ENCODE measurements around the gene KRT71. TPM values are rescaled to one million over a fixed set of nuclear protein-coding genes. Genes with fewer than 3 reads are reported as not detected.
"Not testable (repeated sequence)": the region's sequence is repeated elsewhere in the genome, so short reads cannot be mapped to it uniquely, and the experiment has no call there.

Gene KRT71
- total RNA-seq (ENCODE audit: low replicate concordance), result not detected in 2 replicates

GRCh38 chr12:52552681-52553195 is at the start of gene KRT71:
KRT71 (minus strand) TSS chr12:52553145; CDS start chr12:52553077, 68 bp downstream.
- no peak for TF ChIP-seq CTCF (IDR thresholded peaks at IDR 0.05; ENCODE audit: insufficient read depth, low read length)
- DNase-seq (ENCODE audit: low read depth), result no peak
- H3K4me3 ChIP-seq (ENCODE audit: low read depth, low read length), result no peak within 1 kb of the TSS

GRCh38 chr12:52602552-52602951 is 49.6 kb upstream of the KRT71 start:
- no peak for TF ChIP-seq CTCF (IDR thresholded peaks at IDR 0.05; ENCODE audit: insufficient read depth, low read length)
- no peak for DNase-seq (ENCODE audit: low read depth)
- H3K4me3 ChIP-seq (ENCODE audit: low read depth, low read length), result no peak overlapping the region

GRCh38 chr12:52601671-52602070 is 48.7 kb upstream of the KRT71 start:
- DNase-seq (ENCODE audit: low read depth), result no peak
- H3K4me3 ChIP-seq (ENCODE audit: low read depth, low read length), result no peak overlapping the region
- TF ChIP-seq CTCF (IDR thresholded peaks at IDR 0.05; ENCODE audit: insufficient read depth, low read length), result no peak

- TF ChIP-seq CTCF (IDR thresholded peaks at IDR 0.05; ENCODE audit: insufficient read depth, low read length), result no peak
- no peak within 1 kb of the TSS for H3K4me3 ChIP-seq (ENCODE audit: low read depth, low read length)
- no peak for DNase-seq (ENCODE audit: low read depth)
Measured at GRCh38 chr12:52600941-52601481, 48.1 kb upstream of the KRT71 start, which contains the start of gene KRT72. KRT72 (minus strand) TSS chr12:52601463; CDS start chr12:52601452, 11 bp downstream.

DNA sequence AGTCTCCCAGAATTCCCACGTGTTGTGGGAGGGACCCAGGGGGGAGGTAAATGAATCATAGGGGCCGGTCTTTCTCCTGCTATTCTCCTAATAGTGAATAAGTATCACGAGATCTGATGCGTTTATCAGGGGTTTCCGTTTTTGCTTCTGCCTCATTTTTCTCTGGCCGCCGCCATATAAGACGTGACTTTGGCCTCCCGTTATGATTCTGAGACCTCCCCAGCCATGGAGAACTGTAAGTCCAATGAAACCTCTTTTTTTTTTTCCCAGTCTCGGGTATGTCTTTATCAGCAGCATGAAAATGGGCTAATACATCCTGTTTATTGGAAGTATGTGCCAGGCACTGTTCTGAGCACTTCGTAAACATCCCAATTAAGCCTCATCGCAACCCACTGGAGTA is 47.5 kb upstream of the KRT71 start:
- TF ChIP-seq CTCF (IDR thresholded peaks at IDR 0.05; ENCODE audit: insufficient read depth, low read length), result no peak
- no peak overlapping the region for H3K4me3 ChIP-seq (ENCODE audit: low read depth, low read length)
- DNase-seq (ENCODE audit: low read depth), result no peak

DNA sequence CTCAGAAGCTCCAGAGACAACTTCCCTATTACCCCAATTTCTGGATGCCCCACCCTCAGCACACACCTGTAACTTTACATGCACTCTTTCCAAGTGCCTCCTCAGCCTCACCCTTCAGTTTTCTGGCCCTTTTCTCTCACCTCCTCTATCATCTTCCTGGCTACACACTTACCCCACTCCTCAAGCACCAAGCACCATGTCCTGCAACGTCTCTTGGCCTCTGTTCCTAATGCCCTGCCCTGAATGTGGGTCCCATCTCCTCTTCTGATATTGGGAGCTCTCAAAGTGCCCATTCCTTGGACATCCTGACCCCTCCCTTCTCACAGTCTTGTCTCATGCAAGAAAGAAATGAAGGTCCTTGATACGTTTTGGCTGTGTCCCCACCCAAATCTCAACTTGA is 47.1 kb upstream of the KRT71 start:
- H3K4me3 ChIP-seq (ENCODE audit: low read depth, low read length), result no peak overlapping the region
- no peak for DNase-seq (ENCODE audit: low read depth)
- no peak for TF ChIP-seq CTCF (IDR thresholded peaks at IDR 0.05; ENCODE audit: insufficient read depth, low read length)

DNA sequence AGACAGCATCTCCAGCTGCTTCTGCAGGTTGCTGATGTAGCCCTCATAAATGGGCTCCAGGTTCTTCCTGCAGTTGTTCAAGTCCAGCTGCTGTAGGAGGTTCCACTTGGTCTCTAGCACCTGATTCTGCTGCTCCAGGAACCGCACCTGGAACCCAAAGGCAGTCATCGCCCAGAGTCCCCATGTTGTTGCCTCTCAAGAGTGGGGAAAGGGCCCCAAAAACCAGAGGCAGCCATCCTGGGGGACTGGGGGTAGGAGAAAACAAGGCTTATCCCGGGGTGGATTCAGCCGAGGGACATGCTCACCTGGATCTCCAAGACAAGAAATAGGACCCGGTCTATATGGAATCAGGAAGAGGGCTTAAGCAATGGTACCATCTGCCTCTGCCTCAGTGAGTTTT is 46.0 kb upstream of the KRT71 start:
- TF ChIP-seq CTCF (IDR thresholded peaks at IDR 0.05; ENCODE audit: insufficient read depth, low read length), result no peak
- H3K4me3 ChIP-seq (ENCODE audit: low read depth, low read length), result no peak overlapping the region
- DNase-seq (ENCODE audit: low read depth), result no peak

DNA sequence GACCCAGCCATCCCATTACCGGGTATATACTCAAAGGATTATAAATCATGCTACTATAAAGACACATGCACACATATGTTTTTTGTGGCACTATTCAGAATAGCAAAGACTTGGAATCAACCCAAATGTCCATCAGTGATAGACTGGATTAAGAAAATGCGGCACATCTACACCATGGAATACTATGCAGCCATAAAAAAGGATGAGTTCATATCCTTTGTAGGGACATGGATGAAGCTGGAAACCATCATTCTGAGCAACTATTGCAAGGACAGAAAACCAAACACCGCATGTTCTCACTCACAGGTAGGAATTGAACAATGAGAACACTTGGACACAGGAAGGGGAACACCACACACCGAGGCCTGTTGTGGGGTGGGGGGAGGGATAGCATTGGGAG is 41.3 kb upstream of the KRT71 start:
- H3K4me3 ChIP-seq (ENCODE audit: low read depth, low read length); DNase-seq (ENCODE audit: low read depth): not testable (repeated sequence)
